IPS-11a (cell line): ENCODE data around the gene PDCD1.
"Not testable (repeated sequence)": the region's sequence is repeated elsewhere in the genome, so short reads cannot be mapped to it uniquely, and the experiment has no call there.

ENCODE experiments used
- H3K4me3 ChIP-seq: one replicate; pipeline ENCODE4 v1.5.1; 2013; ENCODE audit warnings: low read depth, low read length, control low read depth

The PDCD1 gene

GRCh38 chr2:241801611-241802420, 56.9 kb downstream of the PDCD1 start:
- no peak overlapping the region for H3K4me3 ChIP-seq

- H3K4me3 ChIP-seq, result not testable (repeated sequence)
Observed at GRCh38 chr2:241800198-241800903, 58.3 kb downstream of the PDCD1 start.
